GM12891 (cell line): ENCODE measurements around the gene MMP15.
A peak's percentile ranks its signal among the peaks of the same experiment; 100 is the strongest.
"Not testable (repeated sequence)": the region's sequence is repeated elsewhere in the genome, so short reads cannot be mapped to it uniquely, and the experiment has no call there.

ENCODE experiments used
- DNase-seq: peaks from one replicate; pipeline ENCODE4 v3.0.0; 2011; ENCODE audit warnings: low spot score; ENCODE audit not compliant: insufficient read length
- FAIRE-seq: peaks from 2 replicates; lab custom pipeline; 2011; peaks lifted over from hg19 to GRCh38; lab: Jason Lieb, UNC
- PAX5 ChIP-seq: IDR thresholded peaks from 2 replicates; pipeline ENCODE4 v1.6.1; 2011; ENCODE audit warnings: low read length, moderate library complexity, mild to moderate bottlenecking; ENCODE audit not compliant: insufficient read depth, severe bottlenecking
- POLR2A ChIP-seq: IDR thresholded peaks from 2 replicates; pipeline ENCODE4 v1.6.1; 2011; ENCODE audit warnings: low read depth, low read length, control low read depth
- POLR2AphosphoS5 ChIP-seq: IDR thresholded peaks from 2 replicates; pipeline ENCODE4 v1.6.1; 2011; ENCODE audit warnings: low read depth, low read length, control low read depth
- POU2F2 ChIP-seq: IDR thresholded peaks from 2 replicates; pipeline ENCODE4 v1.6.1; 2011; ENCODE audit warnings: low read depth, mild to moderate bottlenecking, control low read depth, low read length, moderate library complexity
- SPI1 ChIP-seq: IDR thresholded peaks from 2 replicates; pipeline ENCODE4 v1.6.1; 2011; ENCODE audit warnings: low read depth, low read length, control low read depth
- TAF1 ChIP-seq: IDR thresholded peaks from 2 replicates; pipeline ENCODE4 v1.6.1; 2011; ENCODE audit warnings: low read depth, low read length, control low read depth

MMP15 gene

GRCh38 chr16:58085171-58085570, 59.6 kb downstream of the MMP15 start:
- no peak for TF ChIP-seq PAX5
- TF ChIP-seq POLR2A = no peak
- TF ChIP-seq SPI1 = no peak
- TF ChIP-seq TAF1 = no peak
- no peak for TF ChIP-seq POLR2AphosphoS5
- TF ChIP-seq POU2F2 = no peak
- DNase-seq (no peak), FAIRE-seq (no peak)

- DNase-seq (no peak), FAIRE-seq (no peak)
- no peak for TF ChIP-seq TAF1
Measured at GRCh38 chr16:58085584-58086251, 60.2 kb downstream of the MMP15 start.

- FAIRE-seq = no peak
- TF ChIP-seq SPI1 (no peak), PAX5 (no peak), TAF1 (no peak), POLR2A (no peak), POLR2AphosphoS5 (no peak), POU2F2 (no peak)
- no peak for DNase-seq
Measured at GRCh38 chr16:58086381-58087208, 61.0 kb downstream of the MMP15 start.

- DNase-seq (no peak), FAIRE-seq (peak; percentile 60)
- TF ChIP-seq TAF1 = no peak
- 0 out of 2 replicates have a peak, but pooled peaks have one; percentile 6 for TF ChIP-seq POU2F2
Measured at GRCh38 chr16:58087209-58087913, 61.8 kb downstream of the MMP15 start.

GRCh38 chr16:58088091-58088490, 62.5 kb downstream of the MMP15 start:
- no peak for TF ChIP-seq PAX5
- TF ChIP-seq POLR2A = no peak
- TF ChIP-seq POLR2AphosphoS5 = no peak
- TF ChIP-seq POU2F2 = no peak
- TF ChIP-seq TAF1 = no peak
- no peak for TF ChIP-seq SPI1
- DNase-seq (no peak), FAIRE-seq (no peak)

GRCh38 chr16:58090396-58090795, 64.8 kb downstream of the MMP15 start:
- not testable (repeated sequence) for DNase-seq, FAIRE-seq

- no peak for FAIRE-seq
- TF ChIP-seq POLR2AphosphoS5 (no peak), POU2F2 (no peak), TAF1 (no peak), PAX5 (no peak), SPI1 (no peak), POLR2A (no peak)
- no peak for DNase-seq
Measured at GRCh38 chr16:58094026-58094425, 68.5 kb downstream of the MMP15 start.

- TF ChIP-seq POLR2A (no peak), POLR2AphosphoS5 (no peak), SPI1 (no peak), POU2F2 (no peak), TAF1 (no peak), PAX5 (no peak)
- FAIRE-seq = peak; percentile 9
- DNase-seq = no peak
Measured at GRCh38 chr16:58094791-58095574, 69.4 kb downstream of the MMP15 start.

- DNase-seq, FAIRE-seq: not testable (repeated sequence)
Measured at GRCh38 chr16:58095575-58095960, 70.0 kb downstream of the MMP15 start.

GRCh38 chr16:58096249-58096648, 70.7 kb downstream of the MMP15 start:
- TF ChIP-seq POLR2A (no peak), POU2F2 (no peak), TAF1 (no peak), POLR2AphosphoS5 (no peak), PAX5 (no peak), SPI1 (no peak)
- FAIRE-seq (no peak), DNase-seq (no peak)
